ENCODE measurements around the gene TNFRSF21. TPM values are rescaled to one million over a fixed set of nuclear protein-coding genes. Genes with fewer than 3 reads are reported as not detected.
A peak's percentile ranks its signal among the peaks of the same experiment; 100 is the strongest.

Gene TNFRSF21
- total and polyA plus RNA-seq, 9 of the 15 experiments (the other 6 are each of a cell fraction or from before 2014, with no cell fraction given), result 0.63 to 5.7 (median 2.2) TPM

GRCh38 chr6:47245745-47246371 is 63.8 kb downstream of the TNFRSF21 start (continued):
- TF ChIP-seq NR4A1 (CRISPR knock-in tag; IDR thresholded peaks at IDR 0.05), result no peak
- TF ChIP-seq NR4A1 (tag; IDR thresholded peaks at IDR 0.05), result 0 out of 2 replicates have a peak, but pooled peaks have one; percentile 53
- no peak for TF ChIP-seq KDM5B (IDR thresholded peaks at IDR 0.05; ENCODE audit: insufficient replicate concordance, low read depth, low read length)
- TF ChIP-seq ZNF175 (CRISPR knock-in tag; IDR thresholded peaks at IDR 0.05; ENCODE audit: low read depth), result peak; percentile 82; the same call in 1 of the 2 replicates
- TF ChIP-seq MGA (IDR thresholded peaks at IDR 0.05), result peak; percentile 71; the same call in 1 of the 2 replicates
- TF ChIP-seq CREB3 (tag; conservative IDR thresholded peaks at IDR 0.05; ENCODE audit: low read depth), result 0 out of 2 replicates have a peak, but pooled peaks have one; percentile 22
- TF ChIP-seq MYC (IDR thresholded peaks at IDR 0.05; ENCODE audit: low read depth, low read length), result peak; percentile 32; the same call in 1 of the 2 replicates
- no peak for TF ChIP-seq MYC (CRISPR knock-in tag; IDR thresholded peaks at IDR 0.05; ENCODE audit: borderline replicate concordance, low read depth)
- peak; percentile 64 for TF ChIP-seq BHLHE40 (IDR thresholded peaks at IDR 0.05; ENCODE audit: low read length)
- TF ChIP-seq TBL1XR1 (IDR thresholded peaks at IDR 0.05; ENCODE audit: low read length in 2 of 2), result no peak
- TF ChIP-seq ZNF197 (CRISPR knock-in tag; IDR thresholded peaks at IDR 0.05; ENCODE audit: low read depth), result 0 out of 2 replicates have a peak, but pooled peaks have one; percentile 55
- TF ChIP-seq ZNF395 (CRISPR knock-in tag; IDR thresholded peaks at IDR 0.05), result peak; percentile 83
